H1 (cell line): Measurements from ENCODE around the gene ARHGEF38. TPM values are rescaled to one million over a fixed set of nuclear protein-coding genes. Genes with fewer than 3 reads are reported as not detected.

Experiments used
- CTCF ChIA-PET: fragments of 300-600 bp; sonication (Branson Sonifier 250); formaldehyde crosslinking; loops from one replicate; lab custom pipeline; 2021; ENCODE audit not compliant: partially characterized antibody; lab: Charles Lee
- POLR2A ChIA-PET: fragments of 300-600 bp; sonication (Branson Sonifier 250); formaldehyde crosslinking; loops from one replicate; lab custom pipeline; 2021; ENCODE audit warnings: inconsistent platforms; ENCODE audit not compliant: partially characterized antibody; lab: Charles Lee
- DNase-seq, 2 experiments: peaks; one replicate each; pipeline versions ENCODE4 v3.0.0 to v3.0.0-alpha.2; 2010 to 2022; ENCODE audit warnings: low spot score in 2 of 2, low read depth in 1 of 2, mixed read lengths in 1 of 2
- FAIRE-seq: peaks from 2 replicates; lab custom pipeline; 2011; peaks lifted over from hg19 to GRCh38; lab: Jason Lieb, UNC
- H2AFZ ChIP-seq: 2 replicates; pipeline ENCODE4 v1.8.1; 2012; ENCODE audit warnings: low read length, inconsistent platforms
- H2AK5ac ChIP-seq: 2 replicates; pipeline ENCODE4 v1.6.1; 2013; ENCODE audit warnings: low read depth, low read length
- H2BK120ac ChIP-seq: replicated peaks from 2 replicates; pipeline ENCODE3; 2013; ENCODE audit warnings: low read depth, low read length, inconsistent platforms
- H2BK12ac ChIP-seq: 2 replicates; pipeline ENCODE4 v1.6.1; 2013; ENCODE audit warnings: low read depth, low read length
- H2BK15ac ChIP-seq: 2 replicates; pipeline ENCODE4 v1.6.1; 2013; ENCODE audit warnings: low read length
- H2BK20ac ChIP-seq: 2 replicates; pipeline ENCODE4 v1.6.1; 2013; ENCODE audit warnings: low read length
- H2BK5ac ChIP-seq: 2 replicates; pipeline ENCODE4 v1.6.1; 2013; ENCODE audit warnings: low read depth, low read length
- H3K14ac ChIP-seq: 2 replicates; pipeline ENCODE4 v1.6.1; 2013; ENCODE audit warnings: inconsistent platforms; ENCODE audit not compliant: insufficient read length
- H3K18ac ChIP-seq: 2 replicates; pipeline ENCODE4 v1.6.1; 2013; ENCODE audit warnings: low read length; ENCODE audit errors: extremely low read depth
- H3K23ac ChIP-seq: 2 replicates; pipeline ENCODE4 v1.6.1; 2013; ENCODE audit warnings: inconsistent platforms; ENCODE audit not compliant: insufficient read length
- H3K23me2 ChIP-seq: 2 replicates; pipeline ENCODE4 v1.6.1; 2013; ENCODE audit warnings: low read depth, low read length
- H3K27ac ChIP-seq: 2 replicates; pipeline ENCODE4 v1.6.1; 2011; ENCODE audit warnings: low read depth, low read length, inconsistent platforms
- H3K27me3 ChIP-seq, 4 experiments: replicated peaks in 1 of 4; 1 replicate in 1 of 4; 2 replicates in 3 of 4; pipeline versions ENCODE4 v1.6.1 to v1.8.1; 2011 to 2013; ENCODE audit warnings: low read length in 3 of 4, mild to moderate bottlenecking in 3 of 4, inconsistent platforms in 2 of 4, mixed read lengths in 2 of 4, moderate library complexity in 1 of 4; ENCODE audit not compliant: control insufficient read depth in 3 of 4, insufficient read depth in 3 of 4; ENCODE audit errors: extremely low read depth in 1 of 4
- H3K36me3 ChIP-seq, 4 experiments: 2 replicates each; pipeline versions ENCODE4 v1.6.1 to v1.8.1; 2011 to 2013; ENCODE audit warnings: mild to moderate bottlenecking in 4 of 4, low read length in 3 of 4, moderate library complexity in 2 of 4, control low read depth in 1 of 4, inconsistent platforms in 1 of 4; ENCODE audit not compliant: insufficient read depth in 4 of 4, control insufficient read depth in 2 of 4
- H3K4ac ChIP-seq: replicated peaks from 2 replicates; pipeline ENCODE3; 2013; ENCODE audit warnings: low read length, low read depth, mixed read lengths, inconsistent platforms; ENCODE audit not compliant: insufficient read length
- H3K4me1 ChIP-seq, 4 experiments: replicated peaks in 1 of 4; 1 replicate in 1 of 4; 2 replicates in 3 of 4; pipeline versions ENCODE4 v1.6.1 to v1.8.1; 2011 to 2013; ENCODE audit warnings: low read length in 3 of 4, inconsistent platforms in 2 of 4, mixed read lengths in 1 of 4; ENCODE audit not compliant: insufficient read depth in 4 of 4, control insufficient read depth in 3 of 4
- H3K4me2 ChIP-seq, 2 experiments: 2 replicates each; pipeline versions ENCODE4 v1.6.1 to v1.8.1; 2011 to 2013; ENCODE audit warnings: low read depth in 2 of 2, low read length in 2 of 2, control low read depth in 1 of 2, inconsistent platforms in 1 of 2, mild to moderate bottlenecking in 1 of 2; ENCODE audit not compliant: insufficient read depth in 1 of 2
- H3K4me3 ChIP-seq, 4 experiments: fragments of 200-600, 300-600 bp in 1 of 4; sonication (generic), shearing (Covaris generic), sonication (Bioruptor Twin) in 1 of 4; 2 replicates each; pipeline versions ENCODE4 v1.5.1 to v1.8.1; 2011 to 2016; ENCODE audit warnings: low read length in 4 of 4, low read depth in 3 of 4, control low read depth in 2 of 4, inconsistent platforms in 2 of 4, mild to moderate bottlenecking in 2 of 4, mixed read lengths in 1 of 4, moderate library complexity in 1 of 4; ENCODE audit not compliant: insufficient read depth in 2 of 4; ENCODE audit errors: extremely low read depth in 1 of 4
- H3K56ac ChIP-seq: replicated peaks from 2 replicates; pipeline ENCODE3; 2013; ENCODE audit warnings: low read depth, mild to moderate bottlenecking, mixed read lengths, low read length, inconsistent platforms; ENCODE audit not compliant: insufficient read length
- H3K79me1 ChIP-seq: 2 replicates; pipeline ENCODE4 v1.6.1; 2013; ENCODE audit warnings: low read depth, low read length, control low read depth
- H3K79me2 ChIP-seq, 2 experiments: 2 replicates each; pipeline versions ENCODE4 v1.6.1 to v1.8.1; 2012 to 2013; ENCODE audit warnings: low read length in 2 of 2, mild to moderate bottlenecking in 2 of 2, inconsistent platforms in 1 of 2; ENCODE audit not compliant: insufficient read depth in 2 of 2, control insufficient read depth in 1 of 2
- H3K9ac ChIP-seq, 4 experiments: replicated peaks in 1 of 4; 1 replicate in 1 of 4; 2 replicates in 3 of 4; pipeline versions ENCODE4 v1.6.1 to v1.8.1; 2011 to 2013; ENCODE audit warnings: low read depth in 3 of 4, low read length in 3 of 4, control low read depth in 2 of 4, mild to moderate bottlenecking in 2 of 4, moderate library complexity in 2 of 4, inconsistent platforms in 1 of 4; ENCODE audit errors: extremely low read depth in 1 of 4
- H3K9me3 ChIP-seq, 2 experiments: 2 replicates each; pipeline versions ENCODE4 v1.6.1 to v1.8.1; 2012 to 2013; ENCODE audit warnings: mild to moderate bottlenecking in 2 of 2, moderate library complexity in 2 of 2, control low read depth in 1 of 2, inconsistent platforms in 1 of 2, low read depth in 1 of 2, low read length in 1 of 2, mixed read lengths in 1 of 2; ENCODE audit not compliant: insufficient read depth in 2 of 2
- H4K20me1 ChIP-seq, 2 experiments: replicated peaks in 1 of 2; 2 replicates each; pipeline versions ENCODE3 to v1.8.1; 2011 to 2013; ENCODE audit warnings: inconsistent platforms in 2 of 2, low read length in 2 of 2, mild to moderate bottlenecking in 1 of 2; ENCODE audit not compliant: insufficient read depth in 2 of 2, control insufficient read depth in 1 of 2
- H4K5ac ChIP-seq: 2 replicates; pipeline ENCODE4 v1.6.1; 2013; ENCODE audit warnings: low read length, low read depth, mixed read lengths, inconsistent platforms; ENCODE audit not compliant: insufficient read length
- H4K8ac ChIP-seq: 2 replicates; pipeline ENCODE4 v1.8.0; 2013; ENCODE audit warnings: mild to moderate bottlenecking, moderate library complexity, low read length, inconsistent platforms; ENCODE audit not compliant: insufficient read depth; ENCODE audit errors: extremely low read depth
- H4K91ac ChIP-seq: replicated peaks from 2 replicates; pipeline ENCODE3; 2013; ENCODE audit warnings: low read length, mixed read lengths, inconsistent platforms; ENCODE audit not compliant: insufficient read length
- BACH1 ChIP-seq: IDR thresholded peaks from 2 replicates; pipeline ENCODE4 v1.6.1; 2012; ENCODE audit warnings: low read length, improper control_type of control experiment
- BRCA1 ChIP-seq: IDR thresholded peaks from 2 replicates; pipeline ENCODE4 v1.6.1; 2012; ENCODE audit warnings: low read depth, low read length, improper control_type of control experiment
- CBX8 ChIP-seq: fragments of 300-800, 300-1000 bp; sonication (generic); IDR thresholded peaks from 2 replicates; pipeline ENCODE4 v1.7.1; 2016; ENCODE audit warnings: low read depth, low read length, borderline replicate concordance
- CREB1 ChIP-seq: IDR thresholded peaks from 2 replicates; pipeline ENCODE4 v1.6.1; 2012; ENCODE audit warnings: inconsistent platforms
- FOSL1 ChIP-seq: IDR thresholded peaks from 2 replicates; pipeline ENCODE4 v1.6.1; 2011; ENCODE audit warnings: mild to moderate bottlenecking, low read depth, low read length, moderate library complexity; ENCODE audit not compliant: insufficient read depth
- GABPA ChIP-seq: IDR thresholded peaks from 2 replicates; pipeline ENCODE4 v1.6.1; 2011; ENCODE audit warnings: mild to moderate bottlenecking, low read length, moderate library complexity, borderline replicate concordance; ENCODE audit not compliant: insufficient read depth
- JUN ChIP-seq: IDR thresholded peaks from 2 replicates; pipeline ENCODE4 v1.6.1; 2011; ENCODE audit warnings: low read depth, mild to moderate bottlenecking, improper control_type of control experiment, low read length
- KDM4A ChIP-seq: IDR thresholded peaks from one replicate; pipeline ENCODE4 v1.7.1; 2012; ENCODE audit warnings: low read depth, mild to moderate bottlenecking, moderate library complexity, low read length, inconsistent platforms; ENCODE audit not compliant: severe bottlenecking
- POLR2A ChIP-seq, 2 experiments: IDR thresholded peaks; 1 replicate in 1 of 2; 2 replicates in 1 of 2; pipeline ENCODE4 v1.6.1; 2011; ENCODE audit warnings: low read depth in 2 of 2, low read length in 2 of 2, mild to moderate bottlenecking in 2 of 2; ENCODE audit errors: control extremely low read depth in 1 of 2
- RNF2 ChIP-seq: fragments of 200-900, 300-1000 bp; sonication (generic); IDR thresholded peaks from 2 replicates; pipeline ENCODE4 v1.7.1; 2016; ENCODE audit warnings: borderline replicate concordance, low read depth, mild to moderate bottlenecking, antibody characterized with exemption, low read length; ENCODE audit not compliant: poor library complexity, severe bottlenecking; ENCODE audit errors: missing control alignments
- SP4 ChIP-seq: IDR thresholded peaks from 2 replicates; pipeline ENCODE4 v1.6.1; 2012; ENCODE audit warnings: low read length, inconsistent platforms
- SRF ChIP-seq: IDR thresholded peaks from 2 replicates; pipeline ENCODE4 v1.6.1; 2011; ENCODE audit warnings: mild to moderate bottlenecking, low read depth, low read length, moderate library complexity
- TCF12 ChIP-seq: IDR thresholded peaks from 2 replicates; pipeline ENCODE4 v1.6.1; 2011; ENCODE audit warnings: low read depth, mild to moderate bottlenecking, low read length
- WGBS, 2 experiments: shearing (Covaris generic) in 1 of 2; methylation state at CpG; one replicate each; pipeline versions ENCODE4 v1.1.6 to v1.1.7; 2013 to 2015; ENCODE audit warnings: low lambda C conversion rate in 2 of 2, mixed read lengths in 2 of 2, inconsistent platforms in 1 of 2, low coverage in 1 of 2, missing lambda C conversion rate in 1 of 2; ENCODE audit not compliant: insufficient replicate concordance in 2 of 2, insufficient coverage in 1 of 2, insufficient read length in 1 of 2; ENCODE audit errors: extremely low coverage in 1 of 2, missing lambda C conversion rate in 1 of 2; 5-methylcytosine and 5-hydroxymethylcytosine counted together
- polyA plus RNA-seq, 7 experiments: library from polyadenylated mRNA; depleted of rRNA in 3 of 7; stranded (reverse) in 5 of 7; unstranded in 2 of 7; fragments of >200 nt in 5 of 7; fragments of 200-250 nt in 2 of 7; gene quantifications; 1 replicate in 5 of 7; 2 replicates in 1 of 7; 4 replicates in 1 of 7; pipeline versions ENCODE4 v1.2.1 to v1.2.3, GENCODE V29; 2011 to 2013; ENCODE audit warnings: missing spikeins in 2 of 7, mixed read lengths in 2 of 7
- total RNA-seq: library from RNA; stranded (reverse); fragmentation: NEBNext Ultra II Directional; extraction: Animal tissue kit (Norgen Biotek cat#: 25700); gene quantifications from 2 replicates; pipeline ENCODE4 v1.2.1, GENCODE V29; 2021

ARHGEF38 gene
- total and polyA plus RNA-seq, 2 of the 8 experiments (the other 6 are each of a cell fraction or from before 2014, with no cell fraction given): not detected

GRCh38 chr4:105714071-105714521, 161.7 kb downstream of the ARHGEF38 start:
- Histone ChIP-seq H3K4me2 (no peak overlapping the region), H3K18ac (no peak overlapping the region), H3K79me2 (peaks cover 0 to 67% of the 10 kb centered on the region in 2 experiments; a peak in 3 of 4 replicates), H4K5ac (no peak overlapping the region), H2BK20ac (no peak overlapping the region), H2BK15ac (no peak overlapping the region), H3K23me2 (peaks cover 2% of the 10 kb centered on the region), H3K27me3 (no peaks in the 10 kb centered on the region), H3K4me3 (no peak overlapping the region), H3K56ac (no peak overlapping the region), H2AFZ (no peak overlapping the region), H2BK5ac (no peak overlapping the region), H2BK120ac (no peak overlapping the region), H3K4ac (no peak overlapping the region), H4K8ac (no peak overlapping the region), H3K14ac (no peak overlapping the region), H4K91ac (no peak overlapping the region), H4K20me1 (peaks cover 0 to 6% of the 10 kb centered on the region in 2 experiments), H3K9ac (no peak overlapping the region), H3K4me1 (0 out of 7 replicates have a peak, but pooled peaks cover 0 to 2% (median 0%) of the 10 kb centered on the region in 4 experiments), H3K36me3 (peaks cover 0 to 9% (median 3%) of the 10 kb centered on the region in 4 experiments; a peak in 4 of 8 replicates), H3K9me3 (peaks cover 0 to 2% of the 10 kb centered on the region in 2 experiments; a peak in 2 of 4 replicates), H3K27ac (no peak overlapping the region), H3K79me1 (0 out of 2 replicates have a peak, but pooled peaks cover 3% of the 10 kb centered on the region), H2AK5ac (no peak overlapping the region), H2BK12ac (no peak overlapping the region), H3K23ac (no peak overlapping the region)
- FAIRE-seq: no peak
- 92% methylated on average over 5 of the region's 5 CpGs; no CpG with 5 or more reads in 1 of the 2 experiments for WGBS, 2 experiments
- ChIA-PET CTCF (interaction anchor here (0.6 kb wide), 2 partner anchors 355 to 518 kb away, joined by 3 read pairs; no protein-coding TSS in a partner anchor), POLR2A (no interaction called here)
- DNase-seq: no peak
- TF ChIP-seq BACH1: no peak
- TF ChIP-seq RNF2: no peak
- TF ChIP-seq POLR2A (IDR thresholded peaks at IDR 0.05; ENCODE audit: control extremely low read depth in 1 of 2, low read depth in 2 of 2, low read length in 2 of 2): no peak
- no peak for TF ChIP-seq SRF
- TF ChIP-seq SP4: no peak
- TF ChIP-seq CBX8: no peak
- no peak for TF ChIP-seq CREB1
- TF ChIP-seq GABPA: no peak
- no peak for TF ChIP-seq TCF12
- TF ChIP-seq FOSL1: no peak
- TF ChIP-seq JUN: no peak
- no peak for TF ChIP-seq BRCA1
- TF ChIP-seq KDM4A: no peak
